Activated T-helper 1 cell treated with anti-CD3 and anti-CD28 coated beads, Interleukin-2, amount 50 U/mL, for 16 hours (primary cell): ENCODE measurements around the gene ABCA1.

Experiments used
- DNase-seq, 2 donors: peaks; one replicate each; pipeline ENCODE4 v3.0.0-alpha.2; 2020; ENCODE audit warnings: low read depth in 1 of 2, low spot score in 1 of 2

Gene ABCA1

DNA sequence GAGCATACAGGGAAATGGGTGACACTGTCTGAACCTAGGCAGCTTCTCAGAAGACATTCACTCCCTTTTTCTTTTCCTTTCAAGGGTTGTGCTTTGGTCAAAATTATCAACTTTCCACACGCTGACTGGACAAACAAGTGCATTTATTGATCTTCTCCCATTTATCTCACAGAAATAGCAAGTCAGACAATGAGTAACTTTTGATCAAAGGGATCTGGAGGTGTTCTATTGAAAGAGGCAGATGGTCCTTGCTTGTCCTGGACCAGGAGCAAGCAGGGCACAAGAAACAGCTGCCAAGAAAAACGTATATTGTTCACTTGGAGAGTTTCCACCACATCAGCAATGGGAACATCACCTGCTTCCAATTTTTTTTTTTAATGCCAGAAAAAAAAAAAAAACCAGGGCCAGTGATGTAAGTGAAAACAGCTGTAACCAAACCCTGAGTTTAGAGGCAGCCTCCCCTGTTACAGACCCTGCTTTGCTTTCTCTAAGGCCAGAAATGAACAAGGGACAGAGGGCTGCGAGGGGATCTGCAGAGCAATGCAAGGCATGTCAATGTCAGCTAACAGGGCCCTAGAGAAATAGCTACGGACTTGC is 84.2 kb downstream of the ABCA1 start:
- no peak for DNase-seq

GRCh38 chr9:104842698-104843097 is 85.3 kb downstream of the ABCA1 start:
- DNase-seq = no peak

DNA sequence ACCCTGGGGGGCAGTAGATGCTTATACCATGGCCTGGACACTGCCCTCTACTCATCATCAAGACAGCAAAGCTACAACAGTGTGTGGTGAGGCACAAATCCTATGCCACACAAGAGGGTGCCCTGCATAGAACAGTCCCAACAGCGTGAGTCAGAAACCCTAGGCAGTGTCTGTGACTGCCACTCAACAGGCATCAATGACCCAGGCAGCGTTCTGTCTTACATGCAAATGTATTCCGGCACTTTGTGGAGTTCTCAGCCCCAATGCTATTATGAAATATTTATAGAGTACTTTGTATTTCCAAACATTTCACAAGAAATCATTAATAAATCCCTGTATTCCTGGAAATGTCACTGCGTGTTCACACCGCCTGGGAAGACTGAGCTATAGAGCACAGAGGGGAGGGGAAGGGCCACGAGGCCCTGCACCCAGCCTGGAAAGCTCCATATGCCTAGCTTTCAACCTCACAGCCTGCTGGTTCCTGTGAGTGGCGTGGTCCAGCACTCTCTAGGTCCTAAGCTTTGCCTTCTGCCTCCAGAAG is 86.3 kb downstream of the ABCA1 start:
- DNase-seq = no peak

- DNase-seq = no peak
Measured at GRCh38 chr9:104838958-104839357, 89.0 kb downstream of the ABCA1 start.

DNA sequence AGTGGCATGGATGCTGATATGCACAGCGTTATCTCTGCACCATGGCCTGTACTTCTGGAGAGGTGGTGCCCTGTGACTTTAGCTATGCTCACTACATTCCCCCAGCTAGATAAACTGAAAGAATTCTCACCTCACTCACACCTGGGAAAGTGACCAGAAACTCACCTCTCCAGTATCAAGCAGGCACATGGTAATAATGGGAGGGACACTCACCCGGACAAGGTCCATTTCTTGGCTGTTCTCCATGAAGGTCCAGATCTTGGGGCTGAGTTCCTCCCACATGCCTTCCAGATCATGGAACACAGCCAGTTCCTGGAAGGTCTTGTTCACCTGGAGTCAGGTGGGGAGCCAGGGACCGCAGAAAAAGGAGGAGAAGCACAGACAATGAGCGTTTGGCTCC is 91.2 kb downstream of the ABCA1 start:
- no peak for DNase-seq

DNA sequence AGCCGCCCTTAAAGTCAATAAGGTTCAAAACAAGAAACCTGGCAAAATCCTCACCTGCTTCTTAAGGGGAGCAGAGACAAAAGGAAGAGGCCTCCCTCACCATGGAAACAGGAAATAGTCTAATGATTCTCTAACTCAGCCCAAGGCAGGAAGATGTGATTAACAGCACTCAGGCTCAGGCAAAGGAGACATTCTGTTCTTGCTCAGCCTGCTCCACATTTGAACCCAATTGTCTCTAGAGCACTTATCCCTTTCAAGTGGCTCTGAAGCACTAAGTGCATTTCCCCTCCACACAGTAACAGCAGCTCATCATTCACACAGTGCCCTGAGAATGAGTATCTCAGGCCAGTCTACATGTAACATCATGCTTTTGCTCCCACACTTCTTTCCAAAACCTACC is 91.7 kb downstream of the ABCA1 start:
- no peak for DNase-seq

DNA sequence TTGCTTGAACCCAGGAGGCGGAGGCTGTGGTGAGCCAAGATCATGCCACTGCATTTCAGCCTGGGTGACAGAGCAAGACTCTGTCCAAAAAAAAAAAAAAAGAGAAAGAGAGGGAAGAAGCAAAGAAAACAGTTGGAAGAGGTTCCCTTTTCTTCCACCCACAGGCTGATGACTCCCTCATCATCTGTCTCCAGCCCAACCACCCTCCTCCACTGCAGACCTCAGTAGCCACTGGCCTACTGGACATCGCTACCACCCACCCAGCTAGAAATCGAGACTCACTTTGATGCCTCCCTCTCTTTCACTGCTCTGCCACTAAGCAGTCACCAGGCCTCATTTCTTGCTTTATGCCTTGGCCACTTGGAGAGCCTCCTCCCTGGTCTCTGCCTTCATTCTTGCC is 92.8 kb downstream of the ABCA1 start:
- no peak for DNase-seq

DNA sequence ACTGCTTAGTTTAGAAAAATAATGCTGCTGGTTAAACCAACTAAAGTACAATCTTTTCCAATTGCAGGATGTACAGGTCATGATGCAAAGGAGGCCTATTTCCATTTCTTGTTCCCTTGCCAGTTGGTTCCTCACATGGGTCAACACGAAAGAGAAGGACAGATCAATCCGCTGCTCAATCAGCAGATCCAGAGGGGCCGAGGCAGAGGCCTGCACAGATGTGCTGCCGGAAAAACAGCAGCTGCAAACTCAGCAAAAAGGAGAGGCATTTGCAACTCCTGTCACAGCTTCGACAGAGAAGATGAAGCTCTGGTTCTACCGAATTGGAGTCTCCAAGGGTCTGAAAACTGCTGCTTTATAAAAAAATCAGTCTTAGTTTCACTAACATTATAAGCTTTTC is 94.3 kb downstream of the ABCA1 start:
- no peak for DNase-seq

DNA sequence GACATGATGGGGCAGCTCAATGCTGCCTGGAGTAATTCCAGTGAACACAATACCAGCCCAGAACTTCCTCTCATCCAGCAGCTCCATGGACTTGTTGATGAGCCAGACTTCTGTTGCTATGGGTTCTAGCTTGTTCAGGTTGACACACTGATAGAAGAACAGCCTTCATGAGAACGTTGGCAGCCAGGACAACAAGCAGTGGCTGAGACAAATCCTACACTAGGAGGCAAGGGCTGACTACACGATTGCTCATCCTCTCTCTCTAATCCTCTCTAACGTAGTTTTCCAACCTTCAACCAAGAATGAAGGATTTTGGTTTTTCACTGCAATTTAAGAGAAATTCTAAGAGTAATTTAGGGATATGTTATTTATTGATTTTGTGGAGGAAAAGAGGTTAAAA is 96.3 kb downstream of the ABCA1 start:
- DNase-seq = no peak

GRCh38 chr9:104826911-104827310 is 101.0 kb downstream of the ABCA1 start:
- DNase-seq = no peak

DNA sequence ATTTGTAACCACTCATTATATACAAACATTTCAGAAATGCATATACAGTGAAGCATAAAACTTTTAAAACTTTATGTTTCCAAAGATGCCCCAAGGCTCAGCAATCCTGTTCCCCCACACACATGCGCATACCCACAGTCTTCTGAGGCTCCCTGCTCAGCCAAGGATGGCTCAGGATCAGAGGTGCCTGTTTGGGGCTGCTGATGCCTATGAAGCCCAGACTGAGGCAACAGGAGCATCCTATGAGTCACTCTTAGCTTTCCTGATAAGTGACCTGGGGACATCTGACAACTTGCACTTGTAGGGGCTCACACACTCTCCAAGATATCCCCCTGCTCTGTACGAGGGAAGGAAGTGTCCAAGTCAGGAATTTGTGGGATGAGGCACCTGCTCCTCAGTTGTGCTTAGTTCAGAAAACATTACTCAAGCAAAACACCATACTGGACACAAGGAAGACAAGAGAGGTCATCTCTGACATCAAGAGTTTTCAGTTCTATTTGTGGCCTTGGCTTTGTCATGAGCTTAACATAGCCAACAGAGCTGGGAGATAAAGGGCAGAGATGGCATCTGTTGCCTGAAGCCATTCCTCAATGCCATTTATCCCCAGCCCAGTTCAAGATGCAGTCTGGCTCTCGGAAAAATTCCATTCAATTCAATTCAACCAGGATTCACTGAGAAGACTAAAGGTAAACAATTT is 101.7 kb downstream of the ABCA1 start:
- DNase-seq = no peak

DNA sequence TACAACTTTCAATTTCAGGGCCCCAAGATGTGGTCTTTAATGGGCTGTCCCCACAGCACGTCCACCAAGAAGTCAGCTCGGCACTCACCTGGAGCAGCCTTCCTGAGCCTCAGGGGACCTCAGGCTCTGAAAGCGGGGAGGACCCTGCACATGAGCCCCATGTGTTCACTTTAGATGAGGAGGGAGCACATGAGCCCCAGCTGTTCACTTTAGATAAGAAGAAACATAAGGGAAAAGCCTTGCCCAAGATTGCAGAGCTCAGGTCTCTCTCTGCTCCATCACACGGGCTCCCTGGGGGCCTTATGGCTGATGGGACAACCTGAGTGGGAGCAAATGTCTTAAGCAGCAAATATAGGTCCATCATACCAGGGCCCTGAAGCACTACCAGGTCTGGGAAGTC is 107.6 kb downstream of the ABCA1 start:
- no peak for DNase-seq

GRCh38 chr9:104819033-104819432 is 108.9 kb downstream of the ABCA1 start:
- DNase-seq = no peak

GRCh38 chr9:104817437-104817836 is 110.5 kb downstream of the ABCA1 start:
- DNase-seq = no peak

- DNase-seq = no peak
Measured at GRCh38 chr9:104815851-104816565, 111.9 kb downstream of the ABCA1 start.

DNA sequence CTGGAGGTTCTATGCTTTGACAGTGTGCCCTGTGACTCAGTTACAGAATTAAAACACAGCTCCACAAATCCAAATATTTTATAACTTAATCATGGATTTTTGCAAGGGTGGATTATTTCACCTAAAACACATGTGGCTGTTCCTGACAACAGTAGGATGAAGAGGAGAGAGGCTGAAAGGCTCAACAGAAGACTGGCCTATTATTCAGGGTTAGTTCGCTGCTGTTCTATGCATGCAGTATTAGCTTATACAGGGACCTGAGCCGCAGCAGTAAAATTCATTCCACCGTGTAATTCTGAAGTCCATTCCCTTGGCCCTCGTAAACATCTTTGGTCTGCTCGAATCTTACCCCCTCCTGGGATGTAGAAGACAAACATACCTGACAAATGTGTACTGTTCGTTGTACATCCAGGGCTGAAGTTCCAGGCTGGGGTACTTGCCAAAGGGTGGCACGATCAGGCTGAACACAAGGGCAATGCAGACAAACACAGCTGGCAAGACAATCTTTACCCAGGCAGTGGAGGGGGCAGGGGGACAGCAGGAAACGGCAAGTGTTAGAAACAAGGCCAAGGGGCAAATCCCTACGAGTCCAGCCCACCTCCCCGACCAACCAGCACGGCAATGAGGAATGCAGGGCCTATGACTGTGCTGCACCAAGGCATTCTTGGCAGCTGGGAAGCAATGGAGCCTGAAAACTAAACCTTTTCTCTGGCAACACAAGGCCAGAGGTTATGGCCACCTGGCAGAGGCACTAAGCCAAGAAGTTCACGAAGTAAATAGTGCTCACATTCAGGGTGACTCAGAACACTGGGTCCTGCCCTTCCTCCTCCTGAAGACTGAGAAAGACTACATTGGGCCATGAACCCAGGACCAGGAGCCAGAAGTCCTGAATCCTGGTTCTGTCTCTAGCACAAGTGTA is 117.3 kb downstream of the ABCA1 start:
- no peak for DNase-seq

DNA sequence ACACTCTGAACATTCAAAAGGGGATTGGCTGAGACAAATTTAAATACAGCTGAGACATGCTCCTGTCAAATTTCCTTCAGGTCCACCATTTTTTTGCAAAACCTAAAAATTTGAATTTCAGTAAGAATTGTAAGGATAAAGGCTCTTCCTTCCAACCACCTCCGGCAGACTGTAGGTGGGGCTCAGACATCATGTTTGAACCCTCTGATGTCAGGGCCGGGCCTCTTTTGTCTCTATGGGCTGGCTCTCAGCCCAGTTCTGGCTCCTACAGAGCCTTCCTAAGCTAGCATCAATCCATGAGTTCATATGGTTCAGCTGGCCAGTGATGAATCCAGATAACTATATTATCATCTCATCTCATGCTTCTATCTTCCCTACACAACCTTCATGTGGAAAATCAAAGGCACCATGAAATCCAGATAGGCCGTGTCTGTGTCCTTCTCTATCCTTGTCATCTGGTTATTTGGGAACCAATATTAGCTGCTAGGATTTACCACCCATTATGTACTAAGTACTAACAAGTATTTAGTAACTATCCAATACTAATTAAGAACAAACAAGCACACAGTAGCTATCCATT is 119.8 kb downstream of the ABCA1 start:
- no peak for DNase-seq

DNA sequence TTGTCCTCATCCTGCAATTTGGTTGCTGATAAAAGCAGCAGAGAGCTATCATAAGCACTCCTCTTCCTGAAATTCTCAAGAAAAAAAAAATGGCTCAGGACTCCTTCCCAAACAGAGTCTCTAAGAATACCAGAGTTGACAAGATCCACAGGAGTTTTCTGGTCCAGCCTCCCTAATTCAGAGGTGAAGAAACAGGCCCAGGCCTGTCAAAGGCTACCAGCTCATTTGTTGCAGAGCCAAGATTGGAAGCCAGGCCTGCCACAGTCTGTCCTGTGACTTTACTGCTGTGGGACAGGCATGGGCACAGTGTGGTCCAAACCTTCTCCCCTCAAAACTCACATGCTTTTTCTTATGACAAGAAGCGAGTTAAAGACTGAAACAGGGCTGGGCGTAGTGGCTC is 122.5 kb downstream of the ABCA1 start:
- no peak for DNase-seq

GRCh38 chr9:104802906-104803305 is 125.0 kb downstream of the ABCA1 start:
- DNase-seq = no peak

- DNase-seq = no peak
Measured at GRCh38 chr9:104802110-104802509, 125.8 kb downstream of the ABCA1 start.
